DOHH2 (cell line): ENCODE results near the gene TTC8.

ENCODE experiments used
- CTCF ChIP-seq: fragments of 200-600 bp; sonication (generic); IDR thresholded peaks from one replicate; pipeline ENCODE4 v1.5.1; 2014; ENCODE audit warnings: antibody characterized with exemption, mild to moderate bottlenecking, low read depth, low read length; ENCODE audit not compliant: poor library complexity, severe bottlenecking
- EZH2phosphoT487 ChIP-seq: fragments of 200-600 bp; sonication (generic); IDR thresholded peaks from 2 replicates; pipeline ENCODE4 v1.6.1; 2017; ENCODE audit warnings: borderline replicate concordance, mild to moderate bottlenecking, antibody characterized with exemption, low read length, moderate library complexity, mixed read lengths

- TF ChIP-seq CTCF (no peak), EZH2phosphoT487 (no peak)
Observed at GRCh38 chr14:88866305-88866704, 41.9 kb downstream of the TTC8 start.
